Caco-2 (cell line): ENCODE measurements around the gene FOXF1. TPM values are rescaled to one million over a fixed set of nuclear protein-coding genes. Genes with fewer than 3 reads are reported as not detected.

ENCODE experiments used
- BruUV-seq: library from RNA; stranded (reverse); fragments of 400-500 nt; replicated peaks from 2 replicates; lab custom pipeline; 2021; lab: Mats Ljungman, UMichigan
- CTCF ChIA-PET: fragments of 300-600 bp; sonication (Branson Sonifier 250); formaldehyde crosslinking; loops from one replicate; lab custom pipeline; 2022; ENCODE audit warnings: antibody characterized with exemption; lab: Charles Lee
- POLR2A ChIA-PET: fragments of 300-600 bp; sonication (Branson Sonifier 250); formaldehyde crosslinking; loops from one replicate; lab custom pipeline; 2022; ENCODE audit warnings: antibody characterized with exemption; lab: Charles Lee
- DNase-seq, 2 experiments: peaks; one replicate each; pipeline versions ENCODE4 v3.0.0 to v3.0.0-alpha.2; 2020 to 2022
- H3K27me3 ChIP-seq: replicated peaks from 2 replicates; pipeline ENCODE4 v1.6.0; 2011; ENCODE audit warnings: low read length; ENCODE audit not compliant: control insufficient read depth, insufficient read depth
- H3K36me3 ChIP-seq: 2 replicates; pipeline ENCODE4 v1.5.1; 2011; ENCODE audit warnings: low read length; ENCODE audit not compliant: control insufficient read depth, insufficient read depth
- H3K4me1 ChIP-seq: fragments of 250-450 bp; sonication (Bioruptor Pico); 2 replicates; pipeline ENCODE4 v1.5.1; 2020; ENCODE audit warnings: mild to moderate bottlenecking
- H3K4me3 ChIP-seq: 2 replicates; pipeline ENCODE4 v1.5.1; 2011; ENCODE audit warnings: low read depth, mild to moderate bottlenecking, control low read depth, low read length
- H3K9me3 ChIP-seq: fragments of 250-450 bp; sonication (Bioruptor Pico); 2 replicates; pipeline ENCODE4 v1.5.1; 2020; ENCODE audit warnings: mild to moderate bottlenecking, moderate library complexity
- H3K27ac Mint-ChIP-seq: one replicate; pipeline ENCODE4 v1.8.0; 2022; ENCODE audit warnings: mixed read lengths; ENCODE audit not compliant: unreplicated experiment
- H3K27me3 Mint-ChIP-seq: one replicate; pipeline ENCODE4 v1.8.0; 2022; ENCODE audit warnings: mixed read lengths; ENCODE audit not compliant: insufficient read depth, unreplicated experiment
- H3K36me3 Mint-ChIP-seq: one replicate; pipeline ENCODE4 v1.8.0; 2022; ENCODE audit warnings: mild to moderate bottlenecking, mixed read lengths; ENCODE audit not compliant: insufficient read depth, unreplicated experiment
- H3K4me1 Mint-ChIP-seq: one replicate; pipeline ENCODE4 v1.8.0; 2022; ENCODE audit warnings: low read depth, mixed read lengths; ENCODE audit not compliant: unreplicated experiment
- H3K4me3 Mint-ChIP-seq: one replicate; pipeline ENCODE4 v1.8.0; 2022; ENCODE audit warnings: mild to moderate bottlenecking, moderate library complexity, mixed read lengths; ENCODE audit not compliant: unreplicated experiment
- H3K9me3 Mint-ChIP-seq: one replicate; pipeline ENCODE4 v1.8.0; 2022; ENCODE audit warnings: mixed read lengths; ENCODE audit not compliant: unreplicated experiment
- intact Hi-C: fragments of 100-400 bp; cut with micrococcal nuclease; formaldehyde crosslinking; loops from one replicate; pipeline ENCODE4 v1.10.0; 2022; ENCODE audit not compliant: unreplicated experiment
- total RNA-seq: library from RNA; stranded (reverse); gene quantifications from 2 replicates; pipeline ENCODE4 v1.2.3, GENCODE V29; 2022
- TF ChIP-seq, protein P1 (sequence below), 2 experiments: fragments of 200-600 bp in 1 of 2; IDR thresholded peaks; 1 replicate in 1 of 2; 2 replicates in 1 of 2; pipeline versions ENCODE4 v1.5.1 to v1.8.0; 2011 to 2022; ENCODE audit warnings: antibody characterized with exemption in 1 of 2, control low read depth in 1 of 2, inconsistent platforms in 1 of 2, low read depth in 1 of 2, low read length in 1 of 2, mild to moderate bottlenecking in 1 of 2, moderate library complexity in 1 of 2; ENCODE audit not compliant: insufficient read depth in 1 of 2, severe bottlenecking in 1 of 2, unreplicated experiment in 1 of 2

The FOXF1 gene
- total RNA-seq, 1 experiment from 2014 or later = 0.09 TPM

DNA sequence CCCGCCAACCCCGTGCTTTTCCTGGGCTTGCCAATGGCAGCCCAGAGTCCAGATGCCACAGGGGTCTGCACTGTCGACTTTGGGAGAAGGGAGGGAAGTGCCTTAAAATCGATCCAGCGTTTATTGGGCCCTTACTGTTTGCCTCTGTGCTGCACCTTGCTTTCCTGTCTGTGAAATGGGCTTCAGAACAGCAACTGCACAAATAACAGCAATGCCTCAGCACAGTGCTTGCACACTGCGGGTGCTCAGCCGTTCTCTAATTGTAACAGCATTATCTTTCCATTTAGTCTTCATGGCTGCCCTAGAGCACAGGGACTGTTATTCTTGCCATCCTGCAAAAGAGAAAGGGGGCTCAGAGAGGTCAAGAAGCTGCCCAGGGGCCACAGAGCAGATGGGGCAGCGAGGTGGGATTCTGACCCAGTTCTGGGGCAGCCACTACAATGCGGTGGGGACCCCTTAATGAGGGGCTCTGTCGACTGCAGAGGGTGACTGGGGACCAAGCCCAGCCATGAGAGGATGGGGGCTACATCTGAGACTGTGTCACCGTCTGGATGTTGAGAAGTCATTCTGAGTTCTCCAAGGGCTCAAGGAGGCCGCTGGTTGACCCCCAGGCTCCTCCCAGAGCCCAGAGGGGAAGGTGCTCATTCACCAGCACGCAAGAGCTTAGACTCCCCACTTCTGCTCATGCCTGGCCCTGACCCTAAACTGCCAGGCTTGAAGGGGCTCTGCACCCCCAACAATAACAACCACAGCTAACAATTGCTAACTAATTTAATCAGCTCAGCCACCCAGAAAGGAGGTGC is 9.4 kb upstream of the FOXF1 start:
- H3K27me3 ChIP-seq = peaks cover 13% of the 10 kb centered on the region
- no peak for DNase-seq
- H3K9me3 Mint-ChIP-seq = no peaks in the 10 kb centered on the region
- H3K4me1 ChIP-seq = no peaks in the 10 kb centered on the region
- H3K36me3 Mint-ChIP-seq = no peaks in the 10 kb centered on the region
- ChIA-PET CTCF (no interaction called here), POLR2A (no interaction called here)
- peaks cover 42% of the 10 kb centered on the region for H3K27me3 Mint-ChIP-seq
- no TSS peak for BruUV-seq
- intact Hi-C loops = no loop called here
- no peak overlapping the region for H3K4me3 ChIP-seq
- H3K27ac Mint-ChIP-seq = no peak overlapping the region
- no peaks in the 10 kb centered on the region for H3K36me3 ChIP-seq
- no peaks in the 10 kb centered on the region for H3K9me3 ChIP-seq
- no peak overlapping the region for H3K4me3 Mint-ChIP-seq
- no peaks in the 10 kb centered on the region for H3K4me1 Mint-ChIP-seq
- TF ChIP-seq, protein P1, sequence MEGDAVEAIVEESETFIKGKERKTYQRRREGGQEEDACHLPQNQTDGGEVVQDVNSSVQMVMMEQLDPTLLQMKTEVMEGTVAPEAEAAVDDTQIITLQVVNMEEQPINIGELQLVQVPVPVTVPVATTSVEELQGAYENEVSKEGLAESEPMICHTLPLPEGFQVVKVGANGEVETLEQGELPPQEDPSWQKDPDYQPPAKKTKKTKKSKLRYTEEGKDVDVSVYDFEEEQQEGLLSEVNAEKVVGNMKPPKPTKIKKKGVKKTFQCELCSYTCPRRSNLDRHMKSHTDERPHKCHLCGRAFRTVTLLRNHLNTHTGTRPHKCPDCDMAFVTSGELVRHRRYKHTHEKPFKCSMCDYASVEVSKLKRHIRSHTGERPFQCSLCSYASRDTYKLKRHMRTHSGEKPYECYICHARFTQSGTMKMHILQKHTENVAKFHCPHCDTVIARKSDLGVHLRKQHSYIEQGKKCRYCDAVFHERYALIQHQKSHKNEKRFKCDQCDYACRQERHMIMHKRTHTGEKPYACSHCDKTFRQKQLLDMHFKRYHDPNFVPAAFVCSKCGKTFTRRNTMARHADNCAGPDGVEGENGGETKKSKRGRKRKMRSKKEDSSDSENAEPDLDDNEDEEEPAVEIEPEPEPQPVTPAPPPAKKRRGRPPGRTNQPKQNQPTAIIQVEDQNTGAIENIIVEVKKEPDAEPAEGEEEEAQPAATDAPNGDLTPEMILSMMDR (IDR thresholded peaks at IDR 0.05; ENCODE audit: insufficient read depth in 1 of 2, low read depth in 1 of 2, low read length in 1 of 2, severe bottlenecking in 1 of 2, unreplicated experiment in 1 of 2) = no peak

DNA sequence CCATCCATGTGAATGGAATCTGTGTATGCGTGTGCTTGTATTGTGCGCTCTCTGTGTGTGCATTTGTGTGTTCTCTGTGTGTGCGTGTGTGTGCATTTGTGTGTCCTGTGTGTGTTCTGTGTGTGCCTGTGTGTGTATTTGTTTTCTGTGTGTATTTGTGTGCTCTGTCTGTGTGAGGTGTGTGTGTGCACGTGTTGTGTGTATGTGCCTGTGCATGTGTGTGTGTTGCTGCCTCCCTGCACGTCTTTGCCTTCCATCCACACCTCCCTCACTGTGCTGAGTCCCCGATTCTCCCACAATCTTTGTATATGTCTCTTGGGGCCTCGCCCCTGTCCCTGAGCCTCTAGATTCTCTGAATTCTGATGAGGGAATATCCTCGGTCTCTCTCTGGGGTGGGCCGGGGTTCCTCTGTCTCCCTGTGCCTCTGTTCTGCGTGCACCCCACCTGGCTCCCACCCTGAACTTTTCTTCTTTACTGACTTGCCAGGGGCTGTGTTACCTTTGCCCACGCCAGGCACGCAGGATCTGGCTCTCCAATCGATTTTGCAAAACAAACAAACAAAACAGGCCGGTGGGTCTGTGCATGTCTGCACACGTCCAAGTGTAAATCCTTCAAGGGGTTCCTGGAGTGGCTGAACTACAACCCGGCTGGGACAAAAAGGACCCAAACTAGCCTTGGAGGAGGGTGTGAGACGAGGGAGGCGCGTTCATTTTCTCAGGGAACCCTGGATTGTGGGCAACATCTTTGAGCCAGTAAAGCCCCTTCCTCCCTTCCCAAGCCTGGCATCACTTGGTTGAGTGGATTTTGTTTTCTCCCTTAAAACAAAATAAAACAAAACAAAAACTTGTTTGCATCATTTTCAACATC is 8.1 kb upstream of the FOXF1 start:
- peaks cover 50% of the 10 kb centered on the region for H3K27me3 Mint-ChIP-seq
- Histone ChIP-seq H3K4me3 (no peak overlapping the region), H3K9me3 (no peaks in the 10 kb centered on the region), H3K27me3 (peaks cover 17% of the 10 kb centered on the region), H3K36me3 (no peaks in the 10 kb centered on the region), H3K4me1 (no peaks in the 10 kb centered on the region)
- ChIA-PET POLR2A (no interaction called here), CTCF (no interaction called here)
- no TSS peak for BruUV-seq
- H3K27ac Mint-ChIP-seq = no peak overlapping the region
- intact Hi-C loops = no loop called here
- H3K4me1 Mint-ChIP-seq = no peaks in the 10 kb centered on the region
- H3K4me3 Mint-ChIP-seq = no peak overlapping the region
- TF ChIP-seq, protein P1 (IDR thresholded peaks at IDR 0.05; ENCODE audit: insufficient read depth in 1 of 2, low read depth in 1 of 2, low read length in 1 of 2, severe bottlenecking in 1 of 2, unreplicated experiment in 1 of 2) = no peak
- no peaks in the 10 kb centered on the region for H3K9me3 Mint-ChIP-seq
- H3K36me3 Mint-ChIP-seq = no peaks in the 10 kb centered on the region
- DNase-seq = no peak

- Histone ChIP-seq H3K27me3 (peaks cover 17% of the 10 kb centered on the region), H3K36me3 (no peaks in the 10 kb centered on the region), H3K4me3 (no peak overlapping the region), H3K9me3 (no peaks in the 10 kb centered on the region), H3K4me1 (no peaks in the 10 kb centered on the region)
- Mint-ChIP-seq H3K27ac (no peak overlapping the region), H3K4me3 (no peak overlapping the region), H3K36me3 (no peaks in the 10 kb centered on the region), H3K4me1 (no peaks in the 10 kb centered on the region), H3K9me3 (no peaks in the 10 kb centered on the region), H3K27me3 (peaks cover 58% of the 10 kb centered on the region)
- ChIA-PET POLR2A (no interaction called here), CTCF (no interaction called here)
- DNase-seq = no peak
- TF ChIP-seq, protein P1 (IDR thresholded peaks at IDR 0.05; ENCODE audit: insufficient read depth in 1 of 2, low read depth in 1 of 2, low read length in 1 of 2, severe bottlenecking in 1 of 2, unreplicated experiment in 1 of 2) = no peak
- intact Hi-C loops = no loop called here
- BruUV-seq = no TSS peak
These were observed 7.2 kb upstream of the FOXF1 start for GRCh38 chr16:86502856-86503748.
